ENCODE measurements around the gene CYB5R2. TPM values are rescaled to one million over a fixed set of nuclear protein-coding genes. Genes with fewer than 3 reads are reported as not detected.

Gene CYB5R2
- polyA plus RNA-seq, 1 donor (not counting 4 experiments of a cell fraction or from before 2014, with no cell fraction given) = 24.7 TPM

GRCh38 chr11:7636350-7636749, 37.0 kb downstream of the CYB5R2 start:
- FAIRE-seq (no peak), DNase-seq (ENCODE audit: low read depth, low spot score) (no peak)
- no peaks in the 10 kb centered on the region for H4K20me1 ChIP-seq (ENCODE audit: control insufficient read depth, extremely low read depth, insufficient read depth, low read length)
- peaks cover 11% of the 10 kb centered on the region for H3K4me1 ChIP-seq (ENCODE audit: control insufficient read depth, extremely low read depth, insufficient read depth, low read length)
- H3K9me3 ChIP-seq (ENCODE audit: control insufficient read depth, low read depth, low read length) = no peaks in the 10 kb centered on the region
- peaks cover 0 to 6% of the 10 kb centered on the region in 2 experiments for H3K36me3 ChIP-seq (ENCODE audit: control insufficient read depth in 2 of 2, extremely low read depth in 1 of 2, insufficient read depth in 2 of 2, low read length in 2 of 2)
- no peak overlapping the region for H3K4me3 ChIP-seq (ENCODE audit: control insufficient read depth in 2 of 3, extremely low read depth in 1 of 3, insufficient read depth in 2 of 3, low read depth in 1 of 3, low read length in 3 of 3)
- TF ChIP-seq EZH2 (IDR thresholded peaks at IDR 0.05; ENCODE audit: low read length) (no peak), CTCF (optimal IDR thresholded peaks at IDR 0.05 in 1 of 3, IDR thresholded peaks at IDR 0.05 in 1 of 3, conservative IDR thresholded peaks at IDR 0.05 in 1 of 3; ENCODE audit: extremely low read depth in 1 of 3, insufficient read depth in 2 of 3, low read length in 3 of 3) (no peak)
- dilution Hi-C loops (cut with MboI; ENCODE audit: extremely low pct_ligation_motif_present, low sequenced_read_pairs) = no loop called here
- H3K9ac ChIP-seq (ENCODE audit: control insufficient read depth, extremely low read depth, insufficient read depth, low read length) = no peak overlapping the region
- no peak overlapping the region for H3K4me2 ChIP-seq (ENCODE audit: control insufficient read depth, extremely low read depth, insufficient read depth, low read depth, low read length)
- no peaks in the 10 kb centered on the region for H3K79me2 ChIP-seq (ENCODE audit: control insufficient read depth, insufficient read depth, low read length)
- H2AFZ ChIP-seq (ENCODE audit: control insufficient read depth, low read length) = no peak overlapping the region
- H3K9me1 ChIP-seq (ENCODE audit: control insufficient read depth, extremely low read depth, insufficient read depth, low read length) = no peaks in the 10 kb centered on the region
- no peak overlapping the region for H3K27ac ChIP-seq (ENCODE audit: control insufficient read depth, insufficient read depth, low read length)
- no peaks in the 10 kb centered on the region for H3K27me3 ChIP-seq (ENCODE audit: control insufficient read depth, extremely low read depth, insufficient read depth, low read length)

GRCh38 chr11:7635708-7636107, 37.6 kb downstream of the CYB5R2 start:
- no peak overlapping the region for H2AFZ ChIP-seq (ENCODE audit: control insufficient read depth, low read length)
- H3K36me3 ChIP-seq (ENCODE audit: control insufficient read depth in 2 of 2, extremely low read depth in 1 of 2, insufficient read depth in 2 of 2, low read length in 2 of 2) = peaks cover 0 to 6% of the 10 kb centered on the region in 2 experiments
- H3K79me2 ChIP-seq (ENCODE audit: control insufficient read depth, insufficient read depth, low read length) = no peaks in the 10 kb centered on the region
- no peaks in the 10 kb centered on the region for H3K9me3 ChIP-seq (ENCODE audit: control insufficient read depth, low read depth, low read length)
- dilution Hi-C loops (cut with MboI; ENCODE audit: extremely low pct_ligation_motif_present, low sequenced_read_pairs) = no loop called here
- DNase-seq (ENCODE audit: low read depth, low spot score) = no peak
- H3K4me3 ChIP-seq (ENCODE audit: control insufficient read depth in 2 of 3, extremely low read depth in 1 of 3, insufficient read depth in 2 of 3, low read depth in 1 of 3, low read length in 3 of 3) = no peak overlapping the region
- no peaks in the 10 kb centered on the region for H4K20me1 ChIP-seq (ENCODE audit: control insufficient read depth, extremely low read depth, insufficient read depth, low read length)
- FAIRE-seq = no peak
- no peak overlapping the region for H3K9ac ChIP-seq (ENCODE audit: control insufficient read depth, extremely low read depth, insufficient read depth, low read length)
- H3K4me2 ChIP-seq (ENCODE audit: control insufficient read depth, extremely low read depth, insufficient read depth, low read depth, low read length) = no peak overlapping the region
- H3K27ac ChIP-seq (ENCODE audit: control insufficient read depth, insufficient read depth, low read length) = no peak overlapping the region
- no peaks in the 10 kb centered on the region for H3K27me3 ChIP-seq (ENCODE audit: control insufficient read depth, extremely low read depth, insufficient read depth, low read length)
- peaks cover 11% of the 10 kb centered on the region for H3K4me1 ChIP-seq (ENCODE audit: control insufficient read depth, extremely low read depth, insufficient read depth, low read length)
- no peaks in the 10 kb centered on the region for H3K9me1 ChIP-seq (ENCODE audit: control insufficient read depth, extremely low read depth, insufficient read depth, low read length)
- TF ChIP-seq EZH2 (IDR thresholded peaks at IDR 0.05; ENCODE audit: low read length) = no peak
- TF ChIP-seq CTCF (optimal IDR thresholded peaks at IDR 0.05 in 1 of 3, IDR thresholded peaks at IDR 0.05 in 1 of 3, conservative IDR thresholded peaks at IDR 0.05 in 1 of 3; ENCODE audit: extremely low read depth in 1 of 3, insufficient read depth in 2 of 3, low read length in 3 of 3) = no peak
